UCSD-AML1 (cell line): ENCODE data around the gene IMPDH1.

Source experiments
- DNase-seq: peaks from one replicate; lab custom pipeline; 2025; ENCODE audit not compliant: unreplicated experiment; lab: John Stamatoyannopoulos, UW

The IMPDH1 gene

DNA sequence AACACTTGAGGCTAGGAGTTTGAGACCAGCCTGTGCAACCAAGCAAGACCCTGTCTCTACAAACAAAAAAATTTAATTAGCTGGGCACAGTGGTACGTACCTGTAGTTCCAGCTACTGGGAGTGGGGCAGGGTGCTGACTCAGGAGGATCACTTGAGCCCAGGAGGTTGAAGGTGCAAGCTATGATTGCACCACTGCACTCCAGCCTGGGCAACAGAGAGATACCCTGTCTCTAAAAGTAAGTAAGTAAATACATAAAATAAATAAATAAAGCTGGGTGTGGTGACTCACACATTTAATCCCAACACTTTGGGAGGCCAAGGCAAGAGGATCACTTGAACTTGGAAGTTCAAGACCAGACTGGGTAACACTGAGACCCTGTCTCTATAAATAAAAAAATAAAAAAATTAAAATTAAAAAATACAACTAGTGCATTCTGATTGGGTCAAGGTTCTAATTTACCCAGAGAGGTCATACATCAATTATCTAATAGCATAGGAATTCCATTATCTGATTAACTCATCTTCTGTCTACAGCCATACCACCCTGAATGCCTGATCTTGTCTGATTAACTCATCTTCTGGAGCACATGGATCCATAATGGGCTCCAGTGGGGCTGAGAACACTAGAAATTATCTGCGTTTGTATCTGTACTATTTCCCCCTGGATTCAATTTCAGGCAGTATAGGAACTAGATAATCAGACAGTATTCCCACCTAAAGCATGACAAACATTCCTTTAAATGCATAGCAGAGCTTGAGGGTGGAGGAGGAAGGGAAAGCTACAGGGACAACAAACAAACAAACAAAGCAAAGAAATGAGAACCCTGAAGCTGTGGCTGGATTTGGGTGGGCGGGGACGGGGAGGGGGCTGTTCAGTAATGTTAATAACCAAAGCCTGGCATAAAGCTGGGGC lies 24.9 kb upstream of the IMPDH1 start:
- DNase-seq: no peak

DNA sequence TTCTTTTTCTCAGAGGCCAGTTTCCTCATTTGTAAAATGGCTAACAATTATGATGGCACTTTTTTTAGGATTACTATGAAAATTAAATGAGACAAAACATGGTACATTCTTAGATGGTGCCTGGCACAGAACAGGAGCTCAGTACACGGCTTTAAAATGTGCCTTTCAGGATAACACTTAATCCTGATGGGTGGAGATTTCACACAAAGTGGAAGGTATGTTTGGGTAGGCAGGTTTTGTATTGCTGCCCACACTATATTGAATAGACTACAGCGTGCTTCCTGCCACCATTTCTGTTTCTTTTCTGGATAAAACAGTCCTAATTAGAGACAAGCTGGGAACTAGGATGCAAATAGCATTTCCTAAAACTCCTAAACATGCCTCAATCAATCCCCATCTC lies 22.0 kb upstream of the IMPDH1 start:
- no peak for DNase-seq

DNA sequence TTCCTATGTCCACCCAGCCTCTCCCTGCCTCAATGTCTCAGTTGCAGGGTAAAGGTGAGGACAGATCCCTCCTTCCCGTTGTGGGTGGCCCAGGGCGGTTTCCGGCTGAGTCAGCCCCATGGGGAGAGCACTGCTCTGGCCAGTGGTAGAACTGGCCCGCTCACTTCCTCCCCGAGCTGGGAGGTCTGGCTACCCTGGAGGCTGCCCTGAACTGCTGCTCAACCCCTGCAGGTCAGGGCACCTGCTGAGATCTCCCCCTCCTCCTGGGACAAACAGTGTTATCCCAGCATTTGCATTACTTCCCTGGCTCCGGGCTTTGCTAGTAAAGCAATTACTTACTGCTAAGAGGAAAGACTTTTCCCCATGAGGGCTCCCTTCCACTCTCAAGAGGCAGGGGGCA lies 21.4 kb upstream of the IMPDH1 start:
- DNase-seq: no peak

DNA sequence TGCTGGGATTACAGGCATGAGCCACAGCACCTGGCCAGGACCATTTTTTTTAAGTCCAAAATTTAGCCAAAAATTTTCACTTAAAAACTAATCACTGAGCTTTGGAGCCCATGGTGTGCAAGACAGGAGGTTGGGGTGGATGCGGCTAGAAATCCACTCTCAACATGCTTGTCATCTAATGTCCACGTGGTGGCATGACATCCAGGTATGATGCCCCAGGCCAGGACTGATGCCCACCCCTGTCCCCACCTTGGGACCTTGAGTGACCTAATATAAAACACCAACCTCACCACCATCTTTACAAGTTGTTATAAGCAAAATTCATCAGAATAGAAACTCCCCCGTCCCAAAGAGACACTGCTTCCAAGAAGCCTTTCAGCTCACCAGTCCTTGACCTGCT lies 20.4 kb upstream of the IMPDH1 start:
- no peak for DNase-seq

DNA sequence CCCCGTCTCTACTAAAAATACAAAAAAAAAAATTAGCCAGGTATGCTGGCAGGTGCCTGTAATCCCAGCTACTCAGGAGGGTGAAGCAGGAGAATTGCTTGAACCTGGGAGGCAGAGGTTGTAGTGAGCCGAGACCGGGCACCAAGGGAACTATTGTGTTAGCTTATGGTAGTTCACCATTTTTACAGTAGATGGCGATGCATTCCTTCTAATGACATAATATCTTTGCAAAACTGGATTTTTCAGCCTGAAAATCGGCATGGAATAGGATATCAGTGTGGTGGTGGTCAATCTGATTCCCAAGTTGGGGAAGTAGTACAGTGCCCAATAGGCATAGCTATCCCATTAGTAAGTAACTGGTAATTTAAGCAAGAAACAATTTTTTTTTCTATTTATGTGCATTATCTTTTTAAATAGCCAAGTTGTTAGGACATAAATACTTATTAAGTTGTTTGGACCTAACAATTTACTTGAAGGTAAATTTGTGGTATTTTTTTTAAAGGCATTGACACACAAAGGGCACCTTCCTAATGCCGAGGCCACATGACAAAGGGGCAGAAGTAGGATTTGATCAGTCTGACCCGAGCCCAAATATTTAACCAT lies 17.6 kb upstream of the IMPDH1 start:
- DNase-seq: no peak

DNA sequence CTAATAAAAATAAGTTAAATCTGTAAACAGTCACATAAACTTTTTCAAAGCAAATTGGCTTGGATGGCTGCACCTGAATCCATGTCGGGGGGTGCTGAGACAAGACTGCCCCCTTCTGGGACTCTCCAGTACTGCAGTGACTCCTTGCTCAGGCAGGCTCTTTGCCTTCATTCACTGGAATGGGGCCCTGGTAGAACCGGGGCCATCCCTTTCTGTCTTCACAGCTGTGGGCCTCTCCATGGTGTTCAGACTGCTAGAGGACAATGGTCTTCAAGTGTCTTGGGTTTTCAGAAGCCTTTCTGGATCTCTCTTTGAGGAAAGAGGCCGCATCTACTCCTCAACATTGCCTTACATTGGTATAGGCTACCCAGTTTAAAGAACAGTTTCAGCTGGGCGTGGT lies 16.1 kb upstream of the IMPDH1 start:
- peak; percentile 55 for DNase-seq

DNA sequence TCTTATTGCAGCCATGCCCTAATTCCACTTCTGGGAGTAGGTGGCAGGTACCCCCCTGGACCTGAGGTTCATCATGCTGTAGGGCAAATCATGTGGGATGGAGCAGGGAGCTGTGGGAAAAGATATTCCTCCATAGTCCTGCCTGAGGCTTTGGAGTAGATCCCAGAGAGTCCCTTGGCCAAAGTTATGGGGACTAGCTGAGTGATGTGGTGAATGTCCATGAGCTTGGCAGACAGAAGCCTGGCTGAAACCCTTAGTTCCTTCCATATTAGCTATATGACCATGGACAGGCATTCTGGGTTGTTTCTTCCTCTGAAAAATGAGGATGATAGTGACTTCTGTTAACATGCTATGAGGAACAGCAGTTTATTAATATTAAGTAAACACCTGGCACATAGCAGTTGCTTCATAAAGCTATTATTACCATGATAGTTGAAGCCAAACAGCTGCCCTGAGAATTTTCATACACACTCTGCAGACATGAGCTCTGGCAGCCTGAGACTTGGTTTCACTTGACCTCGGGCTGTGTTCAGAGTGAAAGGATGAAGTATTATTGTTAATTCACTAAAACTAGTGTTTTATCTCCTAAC lies 15.0 kb upstream of the IMPDH1 start:
- DNase-seq: no peak

DNA sequence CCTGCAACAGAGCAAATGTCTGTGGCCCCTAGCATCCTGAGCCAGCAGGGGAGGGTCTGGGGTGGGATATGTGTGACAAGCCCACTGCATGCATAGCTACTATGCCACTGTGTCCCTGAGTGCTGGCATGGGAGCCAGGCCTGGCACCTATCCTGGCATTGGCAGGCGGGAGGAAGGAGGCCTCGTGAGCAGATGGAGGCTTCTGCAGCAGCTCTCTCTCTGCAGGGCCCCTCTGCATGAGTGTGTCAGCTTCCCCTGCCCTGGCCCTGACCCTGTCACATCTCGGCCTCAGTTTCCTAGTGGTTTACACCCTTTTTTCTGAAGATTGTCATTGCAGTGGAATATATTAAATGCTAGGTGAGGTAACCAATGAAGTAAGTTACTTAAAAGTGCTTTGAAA lies 13.1 kb upstream of the IMPDH1 start:
- no peak for DNase-seq

DNA sequence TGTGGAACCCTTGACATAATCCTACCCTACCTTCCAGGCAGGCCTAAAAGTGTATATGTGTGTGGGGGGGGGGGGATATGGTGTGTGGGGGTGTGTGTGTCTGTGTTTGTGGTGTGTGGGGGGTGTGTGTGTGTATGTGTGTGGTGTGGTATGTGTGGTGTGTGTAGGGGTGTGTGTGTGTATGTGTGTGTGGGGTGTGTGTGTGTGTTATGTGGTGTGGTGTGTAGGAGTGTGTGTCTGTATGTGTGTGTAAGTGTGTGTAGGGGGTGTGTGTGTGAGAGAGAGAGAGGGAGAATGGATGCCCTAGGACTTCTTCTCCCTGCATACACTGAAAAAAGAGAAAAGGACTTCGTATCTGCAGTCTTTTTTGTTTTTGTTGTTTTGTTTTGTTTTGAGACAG lies 12.3 kb upstream of the IMPDH1 start:
- DNase-seq: no peak

DNA sequence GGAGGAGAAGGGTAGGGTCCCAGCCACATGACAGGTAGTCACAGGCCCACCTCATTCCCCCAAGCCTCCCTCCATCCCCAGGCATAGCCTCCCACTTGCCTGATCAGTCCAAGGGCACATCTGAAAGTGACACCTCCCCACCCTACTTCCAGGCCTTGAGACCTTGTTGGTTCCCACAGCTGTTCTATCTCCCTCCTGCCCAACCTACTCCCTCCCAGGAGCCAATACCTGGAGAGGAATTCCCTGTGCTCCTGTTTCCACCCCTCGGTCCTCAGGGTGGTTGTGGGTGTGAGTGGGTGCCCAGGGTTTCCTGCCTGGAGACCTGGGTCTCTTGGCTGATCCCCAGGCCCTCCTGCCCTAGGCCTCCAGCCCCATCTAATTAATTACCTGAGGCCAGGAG lies 11.6 kb upstream of the IMPDH1 start:
- no peak for DNase-seq

DNA sequence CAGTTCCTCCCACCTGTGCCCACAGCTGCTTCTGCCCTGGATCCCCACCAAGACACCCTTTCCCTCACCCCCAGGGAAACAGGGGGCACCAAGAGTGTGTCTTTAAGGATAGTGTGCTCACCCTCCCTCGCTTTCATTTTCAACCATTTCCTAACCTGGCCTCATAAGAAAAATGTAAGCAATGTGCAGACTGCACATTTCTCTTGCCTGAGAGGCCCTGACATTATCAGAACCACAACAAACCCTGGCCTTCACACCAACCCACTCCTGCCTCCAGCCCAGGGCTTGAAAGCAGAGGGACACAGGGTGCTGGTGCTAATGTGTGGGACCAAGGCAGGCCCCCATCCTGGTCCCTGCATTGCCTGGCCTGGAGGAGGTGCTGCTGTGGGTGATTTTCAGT lies 11.0 kb upstream of the IMPDH1 start:
- no peak for DNase-seq

DNA sequence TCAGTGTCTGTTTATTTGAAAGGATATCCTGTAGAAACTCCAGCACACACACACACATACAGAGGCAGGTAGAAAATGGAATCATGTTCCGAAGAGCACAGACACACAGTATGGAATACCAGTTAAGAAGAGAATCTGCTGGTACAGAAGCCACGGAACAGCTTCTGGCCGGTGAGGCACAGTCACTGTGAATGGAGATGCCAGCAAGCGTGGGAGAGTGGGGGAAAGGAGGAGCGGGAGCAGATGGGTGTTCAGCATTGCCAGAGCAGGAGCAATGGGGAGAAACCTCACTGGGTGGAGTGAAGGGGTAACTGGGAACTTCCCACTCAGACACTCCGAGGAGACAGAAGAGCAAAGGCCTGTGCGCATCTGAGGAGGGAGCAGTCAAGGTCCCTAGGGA lies 9.5 kb upstream of the IMPDH1 start:
- no peak for DNase-seq

DNA sequence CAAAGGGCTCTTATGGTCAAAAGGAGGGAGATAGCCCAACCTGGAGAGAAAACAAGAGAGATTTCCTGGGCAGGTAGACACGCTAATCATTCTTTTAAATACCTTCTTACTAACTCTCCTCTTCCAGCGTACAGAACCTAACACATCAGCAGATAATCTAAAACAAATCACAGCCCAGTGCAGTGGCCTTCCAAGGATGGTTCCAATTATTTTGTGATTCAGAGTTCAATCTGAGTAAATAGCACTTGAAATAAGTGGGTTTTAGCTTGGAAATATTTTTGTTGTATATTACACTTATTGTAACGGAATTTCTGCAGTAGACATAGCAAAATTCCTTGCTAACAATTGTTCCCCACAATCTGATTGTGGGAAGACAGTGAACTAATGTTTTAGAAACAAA lies 7.3 kb upstream of the IMPDH1 start:
- no peak for DNase-seq

DNA sequence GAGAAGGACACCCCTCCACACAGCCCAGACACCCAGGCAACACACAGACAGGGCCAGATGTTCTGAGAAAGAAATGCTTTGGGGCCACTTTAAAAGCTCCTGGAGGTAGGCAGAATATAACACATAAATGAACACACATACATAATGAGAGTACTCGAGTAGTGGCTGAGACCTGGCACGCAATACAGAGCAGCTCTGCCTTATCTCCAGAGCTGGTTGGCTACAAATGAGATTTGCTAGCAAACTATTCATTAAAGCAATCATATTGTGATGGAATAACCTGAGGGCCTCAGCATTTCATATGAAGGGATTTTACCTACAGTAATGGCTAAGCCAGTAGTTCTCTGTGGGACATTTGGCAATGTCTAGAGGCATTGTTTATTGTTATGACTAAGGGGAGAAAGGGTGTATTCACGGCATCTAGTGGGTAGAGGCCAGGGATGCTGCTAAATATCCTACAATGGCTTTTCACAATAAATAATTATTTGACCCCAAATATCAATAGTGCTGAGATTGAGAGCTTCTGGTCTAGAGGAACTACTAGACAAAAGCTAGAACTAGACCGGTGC lies 5.5 kb upstream of the IMPDH1 start:
- DNase-seq: no peak

DNA sequence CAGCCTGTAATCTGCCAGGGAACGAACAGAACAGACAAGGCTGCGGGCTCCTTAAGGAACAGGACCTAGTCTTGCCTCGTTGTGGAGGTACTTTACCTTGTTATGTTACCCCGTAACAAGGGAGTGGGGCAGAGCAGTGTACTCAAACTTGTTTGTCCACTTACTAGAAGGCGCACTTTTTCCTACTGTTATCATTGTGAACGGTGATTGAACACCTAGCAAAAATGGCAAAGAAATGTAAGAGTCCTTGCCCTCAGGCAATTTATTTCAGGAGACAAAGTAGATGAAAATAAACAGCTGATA lies 620 bp upstream of the IMPDH1 start:
- DNase-seq: no peak

DNA sequence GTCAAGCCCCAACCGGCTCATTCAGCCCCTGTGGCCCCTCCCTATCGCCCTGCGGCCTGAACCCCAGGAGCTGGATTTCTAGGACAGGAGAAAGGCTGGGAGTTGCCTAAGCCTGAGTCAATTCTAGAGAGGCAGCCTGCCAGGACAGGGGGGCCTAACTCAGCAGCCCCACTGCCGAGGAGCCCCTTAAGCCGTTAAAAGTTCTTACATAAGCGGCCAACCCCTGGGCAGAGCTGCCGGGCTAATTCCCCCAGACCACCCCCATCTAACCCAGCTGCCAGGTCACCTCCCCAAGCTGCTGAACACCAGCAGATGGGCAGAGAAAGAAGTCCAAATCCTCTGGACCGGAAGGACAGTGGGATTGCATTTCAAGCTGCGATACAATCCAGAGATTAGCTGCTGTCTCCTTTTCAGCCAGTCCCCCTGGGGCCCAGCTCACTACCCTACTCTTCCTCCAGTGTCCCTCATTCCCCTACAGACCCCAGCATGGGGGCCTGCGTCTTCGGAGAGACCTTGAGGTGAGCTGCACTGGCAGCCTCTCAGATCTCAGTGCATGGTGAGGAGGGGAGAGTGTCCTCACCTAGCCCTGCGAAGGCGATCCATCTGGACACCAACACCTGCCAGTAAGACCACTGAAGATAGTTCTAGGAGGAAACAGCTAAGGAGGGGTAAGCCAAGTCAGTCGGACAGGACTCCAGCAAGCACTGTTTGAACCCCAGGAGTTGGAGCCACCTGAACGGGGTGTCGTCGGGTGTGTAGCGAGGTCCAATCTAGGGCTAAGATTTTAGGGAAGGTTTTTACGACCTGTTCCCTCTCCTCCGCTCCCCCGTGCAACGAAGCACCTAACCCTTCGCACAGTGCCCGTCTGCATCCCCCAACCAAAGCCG lies 830 bp downstream of the IMPDH1 start:
- DNase-seq: no peak

DNA sequence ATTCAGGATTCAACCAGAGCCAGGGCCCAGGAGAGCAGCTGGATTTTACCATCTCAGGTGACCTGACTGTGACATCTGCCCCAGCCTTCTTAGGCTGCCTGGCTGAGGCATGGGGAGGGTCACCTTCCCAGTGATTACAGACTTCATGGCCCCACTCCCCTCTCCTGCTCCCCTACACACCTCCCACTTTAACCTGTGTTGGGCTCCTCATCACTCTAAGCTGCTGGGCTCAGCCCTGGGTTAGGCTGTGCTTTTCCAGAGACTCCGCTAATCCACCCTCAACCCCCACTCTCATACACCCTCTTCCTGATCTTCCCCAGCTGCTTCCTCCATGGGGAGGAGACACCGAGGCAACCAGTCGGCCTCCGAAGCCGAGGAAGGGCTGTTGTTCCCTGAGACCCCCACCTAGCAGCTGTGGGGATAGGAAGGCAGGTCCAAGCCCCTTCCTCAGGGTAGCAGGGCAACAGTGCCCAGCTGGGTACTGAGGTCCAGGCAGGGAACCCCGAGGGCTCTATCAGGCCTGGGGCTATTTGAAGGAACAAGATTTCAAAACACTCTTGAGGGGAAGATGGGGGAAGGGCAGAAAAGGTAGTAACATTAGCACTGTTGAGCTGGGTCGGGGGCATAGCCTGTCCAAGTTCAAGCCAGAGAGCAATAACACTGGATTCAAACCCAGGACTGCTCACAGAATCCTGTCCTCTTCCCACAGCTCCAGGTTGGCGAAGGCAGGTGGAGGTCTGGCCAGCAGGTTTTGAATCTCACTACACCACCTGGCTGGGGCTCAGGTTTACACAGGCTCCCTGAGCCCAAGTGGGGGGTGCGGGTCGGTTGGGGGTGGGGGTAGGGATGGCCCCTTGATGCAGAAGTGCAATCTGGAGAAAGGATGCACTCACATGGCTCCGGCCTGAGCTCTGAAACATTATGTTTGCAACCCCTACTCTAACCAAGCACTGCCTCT lies 1.8 kb downstream of the IMPDH1 start:
- peak; percentile 11 for DNase-seq

DNA sequence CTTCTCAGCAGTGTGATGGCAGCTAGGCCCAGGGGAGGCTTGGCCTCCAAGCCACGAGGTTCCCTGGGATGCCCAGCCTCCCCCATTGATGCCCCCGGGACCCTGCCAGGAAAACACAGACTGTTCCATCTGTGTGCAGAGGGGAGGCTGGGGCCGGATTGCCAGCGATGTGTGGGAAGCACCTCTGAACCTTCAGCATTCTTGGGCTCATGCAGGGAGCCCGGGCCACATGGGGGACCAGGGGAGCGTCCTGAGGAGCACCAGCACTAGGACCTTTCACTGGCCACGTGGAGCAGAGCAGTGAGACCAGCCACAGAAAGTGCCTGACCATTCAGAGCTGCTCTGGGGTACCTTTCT lies 2.6 kb downstream of the IMPDH1 start:
- DNase-seq: no peak

DNA sequence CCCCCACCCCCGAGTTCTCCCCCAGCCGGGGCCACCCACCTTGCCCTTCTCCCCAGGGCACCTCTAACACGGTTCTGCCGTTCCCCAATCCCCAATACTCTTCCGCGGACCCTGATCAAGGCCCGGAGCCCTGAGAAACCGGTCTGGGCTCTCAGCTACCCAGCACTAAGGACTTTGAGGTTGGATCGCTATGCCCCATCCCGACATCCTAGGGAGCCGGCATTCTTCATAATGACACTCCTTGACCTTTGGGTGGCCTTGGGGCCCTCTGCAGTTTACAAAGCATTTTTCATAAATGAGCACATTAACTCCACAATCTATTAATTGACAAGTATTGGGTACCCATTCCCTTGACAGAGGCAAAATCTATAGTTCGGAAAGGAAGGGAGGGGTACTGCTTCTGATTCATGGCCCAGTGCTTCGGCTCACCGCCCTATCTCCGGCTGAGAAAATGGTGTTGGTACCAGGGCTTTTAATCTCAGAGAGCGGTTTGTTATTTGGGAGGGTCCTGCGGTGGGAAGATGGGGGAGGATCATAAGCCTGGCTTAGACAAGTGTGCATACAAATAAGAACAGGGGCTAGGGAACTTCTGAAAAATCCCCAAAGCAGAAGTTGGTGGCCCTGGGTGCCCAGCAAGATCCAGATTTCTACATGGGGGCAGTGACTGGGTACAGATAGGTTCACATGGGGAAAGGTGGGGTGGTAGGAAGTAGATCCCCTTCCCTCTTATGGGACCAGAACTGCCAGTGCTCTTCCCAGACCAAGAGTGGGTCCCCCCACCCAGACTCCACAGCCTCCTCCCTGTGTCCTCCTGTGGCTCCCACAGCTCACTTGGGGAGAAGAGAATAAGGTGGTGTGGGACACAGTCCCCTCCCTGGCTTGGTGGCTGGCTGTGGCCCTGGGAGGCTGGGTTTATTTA lies 3.2 kb downstream of the IMPDH1 start:
- no peak for DNase-seq
